22Rv1 (cell line): Measurements from ENCODE around the gene RAB40B.

Experiments
- CTCF ChIP-seq: fragments of 450-650 bp; IDR thresholded peaks from 2 replicates; pipeline ENCODE4 v1.5.1; 2017; ENCODE audit warnings: mild to moderate bottlenecking
- ZFX ChIP-seq: fragments of 450-650 bp; IDR thresholded peaks from 2 replicates; pipeline ENCODE4 v1.6.1; 2017; ENCODE audit warnings: antibody characterized with exemption, borderline replicate concordance

GRCh38 chr17:82640036-82640435, 58.5 kb downstream of the RAB40B start:
- no peak for TF ChIP-seq CTCF
- TF ChIP-seq ZFX = no peak
